Measurements from ENCODE around the gene C12orf57. TPM values are rescaled to one million over a fixed set of nuclear protein-coding genes. Genes with fewer than 3 reads are reported as not detected.

C12orf57 gene
- total and polyA plus RNA-seq, 2 of the 8 experiments (the other 6 are each of a cell fraction or from before 2014, with no cell fraction given) = 174 to 993 TPM

- no peak for FAIRE-seq
- peak overlapping the region; percentile 51; the same call in 1 of the 2 replicates for H3K27ac ChIP-seq (ENCODE audit: low read depth, low read length)
- DNase-seq (ENCODE audit: low read depth in 1 of 2, low spot score in 2 of 2) = no peak
These were observed 17.5 kb downstream of the C12orf57 start for GRCh38 chr12:6961278-6961694.

More at GRCh38 chr12:6961278-6961694, 17.5 kb downstream of the C12orf57 start:
- peaks cover 12 to 37% (median 30%) of the 10 kb centered on the region in 4 experiments for H3K4me1 ChIP-seq (replicated peaks in 1 of 4; ENCODE audit: control insufficient read depth in 3 of 4, insufficient read depth in 4 of 4, low read length in 3 of 4)
- peak overlapping the region; percentile 79 for H3K56ac ChIP-seq (replicated peaks; ENCODE audit: insufficient read length, low read depth, low read length)
- no peak overlapping the region for H3K23ac ChIP-seq (ENCODE audit: insufficient read length)
- TF ChIP-seq E2F6 (IDR thresholded peaks at IDR 0.05) (no peak), MAX (IDR thresholded peaks at IDR 0.05) (peak; percentile 35; the same call in 1 of the 2 replicates), EGR1 (IDR thresholded peaks at IDR 0.05; ENCODE audit: borderline replicate concordance, low read depth, low read length) (peak; percentile 64; the same call in 1 of the 2 replicates)
- peak overlapping the region; percentile 67 for H2BK20ac ChIP-seq (ENCODE audit: low read length)
- H3K4ac ChIP-seq (replicated peaks; ENCODE audit: insufficient read length, low read depth, low read length) = peak overlapping the region; percentile 94
- peaks cover 2 to 16% (median 8%) of the 10 kb centered on the region in 4 experiments; a peak in 7 of 8 replicates for H3K36me3 ChIP-seq (ENCODE audit: control insufficient read depth in 2 of 4, insufficient read depth in 4 of 4, low read length in 3 of 4)
- H2AFZ ChIP-seq (ENCODE audit: low read length) = no peak overlapping the region
- H2BK5ac ChIP-seq (ENCODE audit: low read depth, low read length) = peak overlapping the region; percentile 85; the same call in 1 of the 2 replicates
- ChIA-PET CTCF (ENCODE audit: partially characterized antibody) (interaction anchor here (0.8 to 12.2 kb wide), 26 partner anchors 8 to 184 kb away, joined by 3 to 277 read pairs (median 6); partner anchors contain the start of genes C12orf57, LPCAT3, PHB2 and PTPN6), POLR2A (ENCODE audit: partially characterized antibody) (interaction anchor here (0.7 to 44.0 kb wide), 13 partner anchors 8 to 147 kb away, joined by 3 to 1596 read pairs (median 4); partner anchors contain the start of genes ATN1, C12orf57, C1RL and EMG1)
- peak overlapping the region; percentile 93; the same call in 1 of the 2 replicates for H2BK15ac ChIP-seq (ENCODE audit: low read length)
- 55% methylated on average over 24 of the region's 24 CpGs; no CpG with 5 or more reads in 1 of the 2 experiments for WGBS, 2 experiments (ENCODE audit: extremely low coverage in 1 of 2, insufficient coverage in 1 of 2, insufficient read length in 1 of 2, insufficient replicate concordance in 2 of 2, low coverage in 1 of 2, low lambda C conversion rate in 2 of 2, missing lambda C conversion rate in 1 of 2)
- peak overlapping the region; percentile 76; the same call in 1 of the 2 replicates for H2AK5ac ChIP-seq (ENCODE audit: low read depth, low read length)
- H3K79me1 ChIP-seq (ENCODE audit: low read depth, low read length) = no peaks in the 10 kb centered on the region
- peaks cover 16% of the 10 kb centered on the region; the same call in 1 of the 2 replicates for H3K23me2 ChIP-seq (ENCODE audit: low read depth, low read length)
- peak overlapping the region in 2 of 4 experiments; percentile 68 to 79; a peak in 4 of 8 replicates for H3K4me3 ChIP-seq (ENCODE audit: extremely low read depth in 1 of 4, insufficient read depth in 2 of 4, low read depth in 3 of 4, low read length in 4 of 4)
- H3K9me3 ChIP-seq (ENCODE audit: insufficient read depth in 2 of 2, low read depth in 1 of 2, low read length in 1 of 2) = no peaks in the 10 kb centered on the region
- no peak overlapping the region for H3K14ac ChIP-seq (ENCODE audit: insufficient read length)
- peak overlapping the region; percentile 63; the same call in 1 of the 2 replicates for H3K18ac ChIP-seq (ENCODE audit: extremely low read depth, low read length)
- peak overlapping the region; percentile 66 to 93 for H3K4me2 ChIP-seq (ENCODE audit: insufficient read depth in 1 of 2, low read depth in 2 of 2, low read length in 2 of 2)
- no peaks in the 10 kb centered on the region for H3K27me3 ChIP-seq (replicated peaks in 1 of 4; ENCODE audit: control insufficient read depth in 3 of 4, extremely low read depth in 1 of 4, insufficient read depth in 3 of 4, low read length in 3 of 4)
- H4K91ac ChIP-seq (replicated peaks; ENCODE audit: insufficient read length, low read length) = peak overlapping the region; percentile 97
- H3K9ac ChIP-seq (replicated peaks in 1 of 4; ENCODE audit: extremely low read depth in 1 of 4, low read depth in 3 of 4, low read length in 3 of 4) = peak overlapping the region in 1 of 4 experiments; percentile 29; a peak in 1 of 7 replicates
- peak overlapping the region; percentile 66; the same call in 1 of the 2 replicates for H4K8ac ChIP-seq (ENCODE audit: extremely low read depth, insufficient read depth, low read length)
- no peaks in the 10 kb centered on the region for H4K20me1 ChIP-seq (replicated peaks in 1 of 2; ENCODE audit: control insufficient read depth in 1 of 2, insufficient read depth in 2 of 2, low read length in 2 of 2)
- peak overlapping the region; percentile 35 for H4K5ac ChIP-seq (ENCODE audit: insufficient read length, low read depth, low read length)
- H2BK12ac ChIP-seq (ENCODE audit: low read depth, low read length) = peak overlapping the region; percentile 94
- peaks cover 0 to 14% of the 10 kb centered on the region in 2 experiments; a peak in 2 of 4 replicates for H3K79me2 ChIP-seq (ENCODE audit: control insufficient read depth in 1 of 2, insufficient read depth in 2 of 2, low read length in 2 of 2)
- peak overlapping the region; percentile 84 for H2BK120ac ChIP-seq (replicated peaks; ENCODE audit: low read depth, low read length)

Data from H1 (cell line).